A673 (cell line): Measurements from ENCODE around the gene BMPR1B. TPM values are rescaled to one million over a fixed set of nuclear protein-coding genes. Genes with fewer than 3 reads are reported as not detected.

Experiments used
- BruUV-seq: library from RNA; stranded (reverse); fragments of 400-500 nt; replicated peaks from 2 replicates; lab custom pipeline; 2021; lab: Mats Ljungman, UMichigan
- CTCF ChIA-PET: fragments of 300-600 bp; sonication (Branson Sonifier 250); formaldehyde crosslinking; loops from one replicate; lab custom pipeline; 2022; ENCODE audit warnings: antibody characterized with exemption; lab: Charles Lee
- POLR2A ChIA-PET: fragments of 300-600 bp; sonication (Branson Sonifier 250); formaldehyde crosslinking; loops from one replicate; lab custom pipeline; 2022; ENCODE audit warnings: antibody characterized with exemption; ENCODE audit not compliant: low non-redundant PET; lab: Charles Lee
- DNase-seq: peaks from one replicate; pipeline ENCODE4 v3.0.0-alpha.2; 2015; ENCODE audit warnings: low spot score
- H3K27ac ChIP-seq: fragments of 200-600 bp; sonication (generic); 2 replicates; pipeline ENCODE4 v1.5.1; 2016; ENCODE audit warnings: mixed run types, low read depth, mild to moderate bottlenecking, mixed read lengths, antibody characterized with exemption, low read length; ENCODE audit not compliant: poor library complexity, severe bottlenecking
- H3K27me3 ChIP-seq: fragments of 200-600 bp; sonication (generic); replicated peaks from 2 replicates; pipeline ENCODE4 v1.6.1; 2017; ENCODE audit warnings: mixed run types, low read depth, mild to moderate bottlenecking, mixed read lengths, antibody characterized with exemption, low read length; ENCODE audit not compliant: insufficient read depth, poor library complexity
- H3K36me3 ChIP-seq: fragments of 200-600 bp; sonication (generic); 2 replicates; pipeline ENCODE4 v1.6.1; 2016; ENCODE audit warnings: mixed run types, mild to moderate bottlenecking, mixed read lengths, antibody characterized with exemption, low read length; ENCODE audit not compliant: insufficient read depth, poor library complexity, severe bottlenecking
- H3K4me1 ChIP-seq: fragments of 200-600 bp; sonication (generic); 2 replicates; pipeline ENCODE4 v1.6.1; 2017; ENCODE audit warnings: mixed run types, mild to moderate bottlenecking, mixed read lengths, antibody characterized with exemption, low read length; ENCODE audit not compliant: insufficient read depth, poor library complexity, severe bottlenecking
- H3K4me3 ChIP-seq: fragments of 200-600 bp; sonication (generic); 2 replicates; pipeline ENCODE4 v1.5.1; 2016; ENCODE audit warnings: low read depth, mixed run types, mild to moderate bottlenecking, mixed read lengths, low read length; ENCODE audit not compliant: poor library complexity, severe bottlenecking
- H3K9me3 ChIP-seq: fragments of 200-600 bp; sonication (generic); 2 replicates; pipeline ENCODE4 v1.6.1; 2016; ENCODE audit warnings: mixed run types, low read depth, mild to moderate bottlenecking, mixed read lengths, antibody characterized with exemption, low read length; ENCODE audit not compliant: poor library complexity, severe bottlenecking
- CTCF ChIP-seq: fragments of 300-800, 200-600 bp; sonication (generic); conservative IDR thresholded peaks from 2 replicates; pipeline ENCODE4 v1.5.1; 2017; ENCODE audit warnings: low read depth, mild to moderate bottlenecking, antibody characterized with exemption, low read length, moderate library complexity, mixed read lengths
- EZH2 ChIP-seq: fragments of 200-600 bp; sonication (generic); IDR thresholded peaks from 2 replicates; pipeline ENCODE4 v1.6.1; 2017; ENCODE audit warnings: borderline replicate concordance, low read depth, mild to moderate bottlenecking, mixed read lengths, antibody characterized with exemption, low read length; ENCODE audit not compliant: poor library complexity, severe bottlenecking
- intact Hi-C: fragments of 100-400 bp; cut with micrococcal nuclease; formaldehyde crosslinking; loops from one replicate; pipeline ENCODE4 v1.10.0; 2022; ENCODE audit not compliant: unreplicated experiment
- total RNA-seq: library from RNA; stranded (reverse); gene quantifications from 2 replicates; pipeline ENCODE4 v1.2.3, GENCODE V29; 2021

Gene BMPR1B
- total RNA-seq, 1 experiment from 2014 or later = 2.2 TPM

GRCh38 chr4:95000076-95000648, 242.4 kb downstream of the BMPR1B start:
- ChIA-PET CTCF (no interaction called here), POLR2A (no interaction called here)
- Histone ChIP-seq H3K36me3 (no peaks in the 10 kb centered on the region), H3K27me3 (no peaks in the 10 kb centered on the region), H3K4me1 (no peaks in the 10 kb centered on the region), H3K9me3 (no peaks in the 10 kb centered on the region), H3K27ac (no peak overlapping the region), H3K4me3 (no peak overlapping the region)
- intact Hi-C loops = no loop called here
- BruUV-seq = no TSS peak
- no peak for DNase-seq
- TF ChIP-seq CTCF (no peak), EZH2 (no peak)

GRCh38 chr4:95004912-95005311, 247.2 kb downstream of the BMPR1B start:
- H3K27ac ChIP-seq = no peak overlapping the region
- ChIA-PET POLR2A (no interaction called here), CTCF (no interaction called here)
- no peak overlapping the region for H3K4me3 ChIP-seq
- BruUV-seq = no TSS peak
- DNase-seq = no peak
- no peaks in the 10 kb centered on the region for H3K4me1 ChIP-seq
- H3K27me3 ChIP-seq = no peaks in the 10 kb centered on the region
- no peaks in the 10 kb centered on the region for H3K36me3 ChIP-seq
- TF ChIP-seq CTCF (no peak), EZH2 (no peak)
- no peaks in the 10 kb centered on the region for H3K9me3 ChIP-seq
- intact Hi-C loops = no loop called here

GRCh38 chr4:95007998-95008397, 250.2 kb downstream of the BMPR1B start:
- ChIA-PET POLR2A (no interaction called here), CTCF (no interaction called here)
- no TSS peak for BruUV-seq
- no peaks in the 10 kb centered on the region for H3K36me3 ChIP-seq
- intact Hi-C loops = no loop called here
- no peak for DNase-seq
- H3K27ac ChIP-seq = no peak overlapping the region
- H3K27me3 ChIP-seq = no peaks in the 10 kb centered on the region
- no peaks in the 10 kb centered on the region for H3K4me1 ChIP-seq
- H3K9me3 ChIP-seq = no peaks in the 10 kb centered on the region
- no peak overlapping the region for H3K4me3 ChIP-seq
- TF ChIP-seq EZH2 (no peak), CTCF (no peak)
